ENCODE results near the gene SLC7A1. TPM values are rescaled to one million over a fixed set of nuclear protein-coding genes. Genes with fewer than 3 reads are reported as not detected.

Gene SLC7A1
- total and polyA plus RNA-seq, 2 donors (not counting 1 experiment from before 2014, with no cell fraction given) = 15.4 to 26.6 TPM

DNA sequence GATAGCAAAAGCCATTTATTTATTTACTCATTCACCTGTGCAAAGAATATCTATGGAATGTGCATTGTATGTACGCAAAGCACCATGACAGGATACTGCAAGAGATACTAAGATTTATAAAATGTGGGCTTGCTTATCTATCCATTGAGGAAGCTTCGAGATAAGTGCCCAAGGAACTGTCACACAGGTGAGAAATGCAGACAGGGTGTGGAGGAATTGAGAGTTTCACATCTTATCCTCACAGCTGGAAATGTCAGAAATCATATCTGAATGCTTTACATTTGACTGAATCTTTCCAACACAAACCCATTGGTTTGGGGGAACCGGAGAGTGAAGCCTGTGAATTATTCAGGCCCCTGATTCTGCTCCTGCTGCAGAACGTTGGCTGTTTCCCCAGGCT, 113.0 kb downstream of the SLC7A1 start:
- no peaks in the 10 kb centered on the region for H3K79me2 ChIP-seq (ENCODE audit: control insufficient read depth, insufficient read depth, low read length)
- TF ChIP-seq EZH2 (IDR thresholded peaks at IDR 0.05; ENCODE audit: low read length, missing control alignments) = no peak
- TF ChIP-seq, protein P1, sequence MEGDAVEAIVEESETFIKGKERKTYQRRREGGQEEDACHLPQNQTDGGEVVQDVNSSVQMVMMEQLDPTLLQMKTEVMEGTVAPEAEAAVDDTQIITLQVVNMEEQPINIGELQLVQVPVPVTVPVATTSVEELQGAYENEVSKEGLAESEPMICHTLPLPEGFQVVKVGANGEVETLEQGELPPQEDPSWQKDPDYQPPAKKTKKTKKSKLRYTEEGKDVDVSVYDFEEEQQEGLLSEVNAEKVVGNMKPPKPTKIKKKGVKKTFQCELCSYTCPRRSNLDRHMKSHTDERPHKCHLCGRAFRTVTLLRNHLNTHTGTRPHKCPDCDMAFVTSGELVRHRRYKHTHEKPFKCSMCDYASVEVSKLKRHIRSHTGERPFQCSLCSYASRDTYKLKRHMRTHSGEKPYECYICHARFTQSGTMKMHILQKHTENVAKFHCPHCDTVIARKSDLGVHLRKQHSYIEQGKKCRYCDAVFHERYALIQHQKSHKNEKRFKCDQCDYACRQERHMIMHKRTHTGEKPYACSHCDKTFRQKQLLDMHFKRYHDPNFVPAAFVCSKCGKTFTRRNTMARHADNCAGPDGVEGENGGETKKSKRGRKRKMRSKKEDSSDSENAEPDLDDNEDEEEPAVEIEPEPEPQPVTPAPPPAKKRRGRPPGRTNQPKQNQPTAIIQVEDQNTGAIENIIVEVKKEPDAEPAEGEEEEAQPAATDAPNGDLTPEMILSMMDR (conservative IDR thresholded peaks at IDR 0.05 in 1 of 2, IDR thresholded peaks at IDR 0.05 in 1 of 2; ENCODE audit: low read depth in 1 of 2, low read length in 2 of 2) = no peak
- peaks cover 7% of the 10 kb centered on the region for H3K27me3 ChIP-seq (ENCODE audit: control insufficient read depth, insufficient read depth, low read length)
- H4K20me1 ChIP-seq (ENCODE audit: control insufficient read depth, extremely low read depth, insufficient read depth, low read length) = no peaks in the 10 kb centered on the region
- no peaks in the 10 kb centered on the region for H3K9me3 ChIP-seq (ENCODE audit: control insufficient read depth, insufficient read depth, low read depth, low read length)
- H3K27ac ChIP-seq (ENCODE audit: insufficient read depth, low read length) = no peak overlapping the region
- H3K4me1 ChIP-seq (ENCODE audit: control insufficient read depth, extremely low read depth, insufficient read depth, low read length) = no peaks in the 10 kb centered on the region
- no peak overlapping the region for H3K4me2 ChIP-seq (ENCODE audit: extremely low read depth, insufficient read depth, low read length)
- H3K36me3 ChIP-seq (ENCODE audit: control insufficient read depth, insufficient read depth, low read length) = no peaks in the 10 kb centered on the region
- H3K9ac ChIP-seq (ENCODE audit: insufficient read depth, low read length) = no peak overlapping the region
- no peak overlapping the region for H3K4me3 ChIP-seq (replicated peaks in 1 of 4; ENCODE audit: control extremely low read depth in 1 of 4, insufficient read depth in 1 of 4, low read depth in 3 of 4, low read length in 4 of 4)
- no peak for DNase-seq (ENCODE audit: low read depth in 2 of 2)
- no peak overlapping the region for H2AFZ ChIP-seq (ENCODE audit: low read length)

DNA sequence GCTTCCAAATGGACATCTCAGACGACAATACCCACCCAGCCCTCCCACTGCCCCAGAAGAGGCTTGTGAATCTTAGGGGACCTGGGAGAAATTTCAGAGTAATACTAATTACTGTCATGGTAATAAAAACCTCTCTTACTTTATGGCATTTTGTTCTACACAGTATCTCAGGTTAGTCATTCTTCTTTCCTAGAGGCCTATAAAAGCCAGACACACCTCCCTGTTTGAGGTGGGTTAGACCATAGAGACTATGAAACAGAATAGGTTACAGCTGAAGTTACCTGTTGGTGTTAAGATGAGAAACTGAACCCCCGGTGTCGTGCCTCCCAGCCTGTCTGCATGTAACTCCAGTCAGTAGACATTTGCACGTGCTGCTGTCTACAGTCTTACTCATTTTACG, 113.9 kb downstream of the SLC7A1 start:
- H3K4me2 ChIP-seq (ENCODE audit: extremely low read depth, insufficient read depth, low read length) = no peak overlapping the region
- no peak for DNase-seq (ENCODE audit: low read depth in 2 of 2)

DNA sequence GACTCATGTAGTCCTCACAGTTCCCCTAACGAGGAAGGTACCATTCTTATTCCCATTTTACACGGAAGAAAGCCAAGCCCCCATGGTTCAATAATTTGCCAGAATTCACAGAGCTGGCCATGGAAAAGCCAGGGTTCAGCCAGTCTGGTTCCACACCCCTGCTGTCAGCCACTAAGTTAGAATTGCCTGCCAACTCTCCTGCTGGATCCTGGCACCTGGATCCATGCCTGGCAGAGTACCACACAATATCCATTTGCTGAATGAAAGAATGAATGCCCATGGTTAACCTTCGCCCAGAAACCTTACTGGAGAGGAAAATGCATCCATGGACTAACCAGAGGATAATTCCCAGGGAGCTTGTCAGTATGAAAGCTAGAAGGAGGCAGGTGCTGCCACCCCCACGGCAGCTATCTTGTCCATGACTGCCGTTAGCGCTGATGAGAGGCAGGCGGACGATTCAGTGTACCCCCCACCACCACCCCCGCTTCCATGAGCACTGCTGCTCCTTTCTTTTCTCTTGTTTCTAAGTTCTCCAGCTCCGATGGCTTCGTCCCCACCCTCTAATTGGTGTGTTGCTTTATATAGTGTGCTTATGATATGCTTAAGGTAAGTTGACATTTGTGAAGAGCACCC, 114.5 kb downstream of the SLC7A1 start:
- no peaks in the 10 kb centered on the region for H3K9me3 ChIP-seq (ENCODE audit: control insufficient read depth, insufficient read depth, low read depth, low read length)
- peaks cover 7% of the 10 kb centered on the region for H3K27me3 ChIP-seq (ENCODE audit: control insufficient read depth, insufficient read depth, low read length)
- no peak overlapping the region for H3K27ac ChIP-seq (ENCODE audit: insufficient read depth, low read length)
- H2AFZ ChIP-seq (ENCODE audit: low read length) = no peak overlapping the region
- no peak overlapping the region for H3K9ac ChIP-seq (ENCODE audit: insufficient read depth, low read length)
- TF ChIP-seq, protein P1 (conservative IDR thresholded peaks at IDR 0.05 in 1 of 2, IDR thresholded peaks at IDR 0.05 in 1 of 2; ENCODE audit: low read depth in 1 of 2, low read length in 2 of 2) = no peak
- TF ChIP-seq EZH2 (IDR thresholded peaks at IDR 0.05; ENCODE audit: low read length, missing control alignments) = no peak
- no peak overlapping the region for H3K4me2 ChIP-seq (ENCODE audit: extremely low read depth, insufficient read depth, low read length)
- no peaks in the 10 kb centered on the region for H3K4me1 ChIP-seq (ENCODE audit: control insufficient read depth, extremely low read depth, insufficient read depth, low read length)
- H3K4me3 ChIP-seq (replicated peaks in 1 of 4; ENCODE audit: control extremely low read depth in 1 of 4, insufficient read depth in 1 of 4, low read depth in 3 of 4, low read length in 4 of 4) = no peak overlapping the region
- no peak for DNase-seq (ENCODE audit: low read depth in 2 of 2)
- H3K79me2 ChIP-seq (ENCODE audit: control insufficient read depth, insufficient read depth, low read length) = no peaks in the 10 kb centered on the region
- H4K20me1 ChIP-seq (ENCODE audit: control insufficient read depth, extremely low read depth, insufficient read depth, low read length) = no peaks in the 10 kb centered on the region
- no peaks in the 10 kb centered on the region for H3K36me3 ChIP-seq (ENCODE audit: control insufficient read depth, insufficient read depth, low read length)

More for the DNA sequence above, 113.9 kb downstream of the SLC7A1 start:
- TF ChIP-seq, protein P1 (conservative IDR thresholded peaks at IDR 0.05 in 1 of 2, IDR thresholded peaks at IDR 0.05 in 1 of 2; ENCODE audit: low read depth in 1 of 2, low read length in 2 of 2) = no peak
- no peak for TF ChIP-seq EZH2 (IDR thresholded peaks at IDR 0.05; ENCODE audit: low read length, missing control alignments)
- Histone ChIP-seq H3K4me3 (replicated peaks in 1 of 4; ENCODE audit: control extremely low read depth in 1 of 4, insufficient read depth in 1 of 4, low read depth in 3 of 4, low read length in 4 of 4) (no peak overlapping the region), H3K79me2 (ENCODE audit: control insufficient read depth, insufficient read depth, low read length) (no peaks in the 10 kb centered on the region), H3K27ac (ENCODE audit: insufficient read depth, low read length) (no peak overlapping the region), H4K20me1 (ENCODE audit: control insufficient read depth, extremely low read depth, insufficient read depth, low read length) (no peaks in the 10 kb centered on the region), H3K36me3 (ENCODE audit: control insufficient read depth, insufficient read depth, low read length) (no peaks in the 10 kb centered on the region), H3K9ac (ENCODE audit: insufficient read depth, low read length) (no peak overlapping the region), H3K4me1 (ENCODE audit: control insufficient read depth, extremely low read depth, insufficient read depth, low read length) (no peaks in the 10 kb centered on the region), H2AFZ (ENCODE audit: low read length) (no peak overlapping the region), H3K27me3 (ENCODE audit: control insufficient read depth, insufficient read depth, low read length) (peaks cover 7% of the 10 kb centered on the region), H3K9me3 (ENCODE audit: control insufficient read depth, insufficient read depth, low read depth, low read length) (no peaks in the 10 kb centered on the region)

All from fibroblast of lung (primary cell).